GM12891 (cell line): ENCODE results near the gene USP22.
A peak's percentile ranks its signal among the peaks of the same experiment; 100 is the strongest.
"Not testable (repeated sequence)": the region's sequence is repeated elsewhere in the genome, so short reads cannot be mapped to it uniquely, and the experiment has no call there.

Experiments used
- DNase-seq: peaks from one replicate; pipeline ENCODE4 v3.0.0; 2011; ENCODE audit warnings: low spot score; ENCODE audit not compliant: insufficient read length
- FAIRE-seq: peaks from 2 replicates; lab custom pipeline; 2011; peaks lifted over from hg19 to GRCh38; lab: Jason Lieb, UNC
- PAX5 ChIP-seq: IDR thresholded peaks from 2 replicates; pipeline ENCODE4 v1.6.1; 2011; ENCODE audit warnings: low read length, moderate library complexity, mild to moderate bottlenecking; ENCODE audit not compliant: insufficient read depth, severe bottlenecking
- POLR2A ChIP-seq: IDR thresholded peaks from 2 replicates; pipeline ENCODE4 v1.6.1; 2011; ENCODE audit warnings: low read depth, low read length, control low read depth
- POLR2AphosphoS5 ChIP-seq: IDR thresholded peaks from 2 replicates; pipeline ENCODE4 v1.6.1; 2011; ENCODE audit warnings: low read depth, low read length, control low read depth
- POU2F2 ChIP-seq: IDR thresholded peaks from 2 replicates; pipeline ENCODE4 v1.6.1; 2011; ENCODE audit warnings: low read depth, mild to moderate bottlenecking, control low read depth, low read length, moderate library complexity
- SPI1 ChIP-seq: IDR thresholded peaks from 2 replicates; pipeline ENCODE4 v1.6.1; 2011; ENCODE audit warnings: low read depth, low read length, control low read depth
- TAF1 ChIP-seq: IDR thresholded peaks from 2 replicates; pipeline ENCODE4 v1.6.1; 2011; ENCODE audit warnings: low read depth, low read length, control low read depth

Gene USP22

DNA sequence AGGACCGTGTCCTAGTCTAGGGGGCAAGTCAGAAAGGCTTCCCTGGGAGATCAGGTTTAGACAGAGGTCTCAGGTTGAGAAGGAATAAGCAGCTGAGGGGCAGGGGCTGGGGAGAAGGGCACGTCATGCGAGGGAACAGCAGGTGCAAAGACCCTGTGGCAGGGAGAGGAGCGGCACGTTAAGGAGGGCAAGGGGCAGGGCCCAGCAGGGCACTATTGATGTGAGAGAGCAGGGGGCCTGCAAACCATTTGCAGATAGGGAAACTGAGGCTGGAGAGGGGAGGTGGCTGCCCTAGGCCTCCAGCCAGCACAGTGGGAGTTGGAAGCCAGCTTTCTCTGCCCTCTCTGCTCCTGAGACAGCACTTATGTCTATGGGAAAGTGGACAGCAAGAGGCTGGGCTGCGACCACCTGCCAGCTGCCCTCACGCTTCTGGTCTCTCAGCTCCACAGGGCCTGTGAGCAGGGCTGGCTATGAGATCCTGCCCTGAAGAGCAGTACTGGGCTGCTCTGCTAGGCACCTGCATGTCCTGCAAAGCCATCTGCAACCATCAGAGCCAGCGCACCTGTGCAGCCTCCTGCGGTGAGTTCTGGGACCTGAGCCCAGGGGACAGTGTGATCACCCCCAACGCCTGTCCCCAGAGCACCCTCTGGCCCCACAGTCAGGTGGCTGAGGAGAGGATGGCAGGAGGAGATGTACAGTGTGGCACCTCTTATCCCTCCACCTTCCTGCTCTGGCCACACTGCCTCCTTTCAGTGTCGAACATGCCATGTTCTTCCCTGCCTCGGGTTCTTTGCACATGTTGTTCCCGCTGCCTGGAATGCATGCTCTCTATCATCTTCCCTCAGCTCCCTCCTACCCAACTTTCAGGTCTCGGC, 61.5 kb downstream of the USP22 start:
- DNase-seq, result no peak
- no peak for FAIRE-seq
- TF ChIP-seq POLR2A (no peak), SPI1 (no peak)

DNA sequence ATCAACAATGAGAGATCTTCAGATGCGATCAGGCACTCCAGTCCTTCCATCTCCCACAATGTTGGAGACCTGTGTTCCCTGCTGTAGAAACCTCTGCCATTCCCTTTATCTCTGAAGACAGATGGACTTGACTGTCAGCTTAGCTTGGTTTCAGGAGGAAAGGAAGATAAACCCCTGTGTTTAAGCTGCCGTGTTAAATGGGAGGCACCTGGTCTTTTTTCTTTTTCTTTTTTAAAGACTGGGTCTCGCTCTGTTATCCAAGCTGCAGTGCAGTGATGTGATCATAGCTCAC, 63.1 kb downstream of the USP22 start:
- DNase-seq (no peak), FAIRE-seq (no peak)
- no peak for TF ChIP-seq TAF1
- no peak for TF ChIP-seq POLR2AphosphoS5
- no peak for TF ChIP-seq POLR2A
- TF ChIP-seq POU2F2, result no peak
- TF ChIP-seq PAX5, result no peak
- TF ChIP-seq SPI1, result no peak

DNA sequence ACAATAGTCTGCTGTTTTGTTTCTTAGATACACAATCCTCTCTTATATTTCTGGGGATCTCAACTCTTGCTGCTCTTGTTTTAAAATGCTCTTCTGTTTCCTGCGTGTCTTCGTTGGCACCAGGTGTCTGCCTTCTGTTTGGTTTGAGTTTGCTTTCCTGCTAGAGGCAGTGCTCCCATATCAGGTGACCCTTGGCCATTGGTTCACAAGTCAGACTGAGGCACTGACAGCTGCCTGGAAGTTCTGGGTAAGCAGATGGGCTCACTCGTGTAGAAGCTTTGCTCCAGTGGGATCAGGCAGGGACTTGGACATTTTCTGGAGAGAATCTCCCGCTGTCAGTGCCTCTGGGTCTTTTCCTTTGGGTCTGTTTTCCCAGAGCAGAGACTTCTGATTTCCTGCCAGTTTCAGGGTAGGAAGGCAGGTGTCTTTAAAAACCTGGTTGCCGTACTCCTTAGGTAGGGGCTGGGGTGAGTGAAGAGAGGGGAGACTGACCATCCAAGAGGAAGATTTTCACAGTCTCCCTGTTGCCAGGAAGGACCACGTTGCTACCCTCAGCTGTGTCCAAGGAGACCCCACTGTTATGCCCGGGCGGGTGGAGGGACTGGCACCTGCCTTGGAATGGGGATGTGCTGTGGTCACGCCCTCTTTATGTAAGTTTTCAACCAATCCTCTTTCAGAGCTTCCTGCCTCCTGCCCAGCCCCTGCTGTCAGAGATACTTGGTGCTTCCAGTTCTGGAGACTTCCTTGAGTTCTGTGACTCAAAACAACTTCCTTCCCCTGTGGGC, 63.6 kb downstream of the USP22 start:
- not testable (repeated sequence) for DNase-seq, FAIRE-seq

DNA sequence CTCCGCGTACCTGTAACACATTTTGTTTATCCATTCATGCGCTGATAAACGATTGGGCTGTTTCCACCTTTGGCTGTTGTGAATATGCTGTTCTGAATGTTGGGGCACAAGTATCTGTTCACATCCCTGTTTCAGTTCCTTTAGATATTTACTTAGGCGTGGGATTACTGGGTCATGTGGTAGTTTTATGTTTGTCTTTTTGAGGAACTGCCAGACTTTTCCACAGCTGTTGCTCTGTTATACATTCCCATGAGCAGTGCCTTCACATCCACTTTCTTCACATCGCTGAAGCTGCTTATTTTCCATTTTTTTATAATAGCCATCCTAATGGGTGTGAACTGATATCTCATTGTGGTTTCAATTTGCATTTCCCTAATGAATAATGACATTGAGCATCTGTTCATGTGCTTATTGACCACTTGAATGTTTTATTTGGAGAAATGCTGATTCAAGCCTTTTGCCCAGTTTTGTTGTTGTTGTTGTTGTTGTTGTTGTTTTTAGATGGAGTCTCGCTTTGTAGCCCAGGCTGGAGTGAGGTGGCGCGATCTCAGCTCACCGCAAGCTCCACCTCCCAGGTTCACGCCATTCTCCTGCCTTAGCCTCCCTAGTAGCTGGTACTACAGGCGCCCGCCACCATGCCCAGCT, 65.1 kb downstream of the USP22 start:
- DNase-seq, FAIRE-seq: not testable (repeated sequence)

DNA sequence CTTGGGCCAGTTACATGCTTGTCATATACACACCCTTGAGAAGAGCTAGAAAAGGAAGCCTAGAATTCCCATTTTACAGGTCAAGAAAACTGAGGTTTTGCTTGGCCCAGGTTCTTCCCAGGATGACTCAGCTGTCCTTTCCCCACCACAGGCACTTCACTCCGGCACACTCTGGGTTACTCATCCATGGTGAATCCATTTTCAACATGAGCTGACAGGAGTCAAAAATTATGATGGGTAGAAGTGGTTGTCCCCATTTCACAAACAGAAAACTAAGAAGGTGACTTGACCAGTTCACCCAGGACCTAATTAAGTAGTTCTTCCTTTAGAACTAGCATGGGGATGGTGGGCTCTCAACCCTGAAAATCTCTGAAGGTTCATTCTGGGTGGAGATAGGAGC, 67.2 kb downstream of the USP22 start:
- DNase-seq (no peak), FAIRE-seq (no peak)
- TF ChIP-seq PAX5 (no peak), TAF1 (no peak), POLR2A (no peak), SPI1 (no peak), POLR2AphosphoS5 (no peak), POU2F2 (no peak)

DNA sequence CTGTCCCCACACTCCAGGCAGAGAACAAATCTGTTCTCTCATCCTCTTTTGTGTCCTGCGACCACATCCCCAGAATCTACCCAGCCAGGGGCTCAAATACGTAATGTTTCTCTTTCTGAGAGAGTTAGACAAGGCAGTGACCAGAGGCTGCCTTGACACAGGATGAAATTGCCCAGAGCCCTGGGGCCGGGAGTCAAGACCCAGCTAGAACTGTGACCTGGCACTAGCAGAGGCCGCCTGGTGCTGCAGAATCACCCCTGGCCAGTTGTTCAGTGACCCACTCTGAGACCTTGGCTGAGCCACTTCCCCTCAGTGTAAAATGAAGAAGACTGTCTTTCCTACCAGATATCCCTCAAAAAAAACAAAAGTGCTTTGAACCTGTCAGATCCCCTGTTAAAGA, 72.5 kb downstream of the USP22 start:
- FAIRE-seq (no peak), DNase-seq (no peak)
- TF ChIP-seq POU2F2 (no peak), SPI1 (peak; percentile 7; the same call in 1 of the 2 replicates)

DNA sequence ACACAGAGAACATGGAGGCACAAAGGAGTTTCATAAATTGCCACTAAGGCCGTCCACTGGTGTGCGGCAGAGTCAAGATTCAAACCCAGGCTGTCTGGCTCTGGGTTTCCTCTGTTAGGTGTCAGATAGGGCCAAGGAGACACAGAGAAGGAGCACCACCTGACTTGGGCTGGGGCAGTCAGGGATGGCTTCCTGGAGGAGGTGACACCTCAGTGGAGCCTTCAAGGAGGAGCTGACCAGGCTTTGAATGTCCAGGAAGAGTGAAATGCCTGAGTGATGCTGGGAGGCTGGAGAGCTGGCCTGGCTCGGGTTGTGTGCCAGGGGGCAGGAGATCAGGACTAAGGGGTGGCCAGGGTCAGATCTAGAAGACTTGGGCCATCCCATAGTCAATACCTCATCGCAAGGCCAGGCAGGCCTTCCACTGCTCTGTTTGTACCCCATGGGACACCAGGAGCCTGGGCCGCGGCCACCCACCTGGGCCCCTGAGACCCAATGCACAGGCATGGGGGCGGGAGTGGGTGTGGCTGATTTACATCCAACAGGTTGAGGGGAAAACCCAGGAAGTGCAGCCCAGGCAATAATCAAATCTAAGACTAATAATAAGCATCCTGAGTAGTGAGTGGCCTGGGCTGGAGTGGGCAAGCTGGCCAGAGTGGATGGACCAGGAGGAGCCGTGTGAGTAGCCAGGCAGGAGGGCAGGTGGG, 73.7 kb downstream of the USP22 start:
- peak; percentile 88 for FAIRE-seq
- DNase-seq, result no peak
- TF ChIP-seq SPI1 (no peak), POU2F2 (peak; percentile 54; the same call in 1 of the 2 replicates)

DNA sequence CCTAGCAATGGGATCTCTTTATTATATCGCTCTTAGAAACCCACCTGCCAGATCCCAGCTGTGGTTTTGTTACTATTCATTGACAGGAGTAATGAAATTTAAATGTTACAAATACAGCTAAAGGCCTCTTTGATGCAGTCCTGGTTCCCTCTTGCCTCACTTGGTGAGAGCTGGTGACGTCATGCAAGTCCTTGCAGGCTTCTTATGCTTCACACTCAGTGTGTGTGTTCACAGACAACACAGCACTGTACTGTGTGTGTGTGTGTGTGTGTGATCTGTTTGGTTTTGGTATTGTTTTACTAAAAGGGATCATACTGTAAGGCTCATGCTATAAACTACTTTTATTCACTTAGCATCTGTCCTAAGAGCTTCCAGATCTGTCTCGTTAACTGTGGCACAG, 75.0 kb downstream of the USP22 start:
- TF ChIP-seq PAX5, result no peak
- TF ChIP-seq POU2F2, result no peak
- TF ChIP-seq POLR2A, result no peak
- TF ChIP-seq TAF1, result no peak
- no peak for TF ChIP-seq POLR2AphosphoS5
- no peak for TF ChIP-seq SPI1
- FAIRE-seq (no peak), DNase-seq (no peak)

DNA sequence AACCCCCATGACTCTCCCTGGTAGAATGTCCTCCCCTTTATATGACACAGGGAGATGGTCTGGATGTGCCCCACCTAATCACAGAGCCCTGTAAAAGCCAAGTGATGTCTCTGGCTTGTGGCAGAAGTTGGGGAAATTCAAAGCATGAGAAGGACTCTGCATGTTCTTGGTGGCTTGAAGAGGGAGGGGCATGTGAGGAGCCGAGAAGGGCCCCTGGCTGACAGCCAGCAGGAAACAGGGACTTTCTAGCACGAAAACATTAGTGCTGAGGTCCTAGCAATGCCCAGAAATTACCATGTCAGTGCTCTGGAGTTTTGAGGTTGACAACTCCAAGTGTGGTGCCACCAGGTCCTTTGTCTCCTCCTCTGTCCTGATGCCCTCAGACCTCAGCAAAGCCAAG, 75.9 kb downstream of the USP22 start:
- DNase-seq (no peak), FAIRE-seq (peak; percentile 68)
- TF ChIP-seq POLR2AphosphoS5 (no peak), PAX5 (no peak), POU2F2 (no peak), POLR2A (no peak), TAF1 (no peak), SPI1 (no peak)

DNA sequence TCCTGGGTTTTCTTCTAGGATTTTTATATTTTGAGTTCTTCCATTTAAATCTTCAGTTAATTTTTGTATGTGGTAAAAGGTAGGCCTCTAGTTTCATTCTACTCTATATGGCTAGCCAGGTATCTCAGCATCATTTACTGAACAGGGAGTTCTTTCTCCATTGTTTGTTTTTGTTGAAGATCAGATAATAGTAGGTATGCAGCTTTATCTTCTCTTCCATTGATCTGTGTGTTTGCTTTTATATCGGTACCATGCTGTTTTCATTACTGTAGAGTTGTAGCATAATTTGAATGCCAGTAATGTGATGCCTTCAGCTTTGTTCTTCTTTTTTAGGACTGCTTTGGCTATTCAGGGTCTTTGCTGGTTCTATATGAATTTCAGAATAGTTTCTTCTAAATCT, 77.3 kb downstream of the USP22 start:
- DNase-seq (no peak), FAIRE-seq (no peak)
- TF ChIP-seq SPI1 (no peak), POU2F2 (no peak), POLR2AphosphoS5 (no peak), PAX5 (no peak)

DNA sequence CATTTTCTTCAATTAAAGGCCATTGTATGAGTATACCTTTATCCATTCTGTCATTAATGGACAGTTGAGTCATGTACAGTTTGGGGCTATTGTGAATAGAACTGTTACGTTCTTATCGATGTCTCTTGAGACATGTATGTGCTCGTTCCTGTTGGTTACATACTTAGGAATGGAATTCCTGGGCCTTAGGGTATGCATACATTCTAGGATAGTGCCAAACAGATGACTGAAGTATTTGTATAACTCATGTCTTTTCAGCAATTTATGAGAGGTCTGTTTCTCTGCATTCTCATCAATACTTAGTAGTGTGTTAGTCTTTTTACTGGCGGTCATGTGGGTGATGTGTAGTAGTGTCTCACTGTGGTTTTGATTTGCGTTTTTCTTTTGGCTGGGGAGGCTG, 81.2 kb downstream of the USP22 start:
- FAIRE-seq (no peak), DNase-seq (no peak)
- no peak for TF ChIP-seq PAX5
- no peak for TF ChIP-seq POLR2A
- TF ChIP-seq TAF1, result no peak
- no peak for TF ChIP-seq POLR2AphosphoS5
- no peak for TF ChIP-seq POU2F2
- TF ChIP-seq SPI1, result no peak
